OCI-LY3 (cell line): Measurements from ENCODE around the gene MKNK2.

Experiments used
- H2AFZ ChIP-seq: fragments of 200-600, 300-600 bp; shearing (Covaris generic); 2 replicates; pipeline ENCODE4 v1.6.0; 2014; ENCODE audit warnings: antibody characterized with exemption, low read depth, low read length
- H3K27ac ChIP-seq: fragments of 200-600, 300-600 bp; sonication (generic); 2 replicates; pipeline ENCODE4 v1.5.1; 2014; ENCODE audit warnings: mild to moderate bottlenecking, low read length, moderate library complexity, mixed read lengths
- H3K27me3 ChIP-seq: fragments of 200-600, 300-600 bp; sonication (generic); 2 replicates; pipeline ENCODE4 v1.6.1; 2014; ENCODE audit warnings: low read depth, low read length, mixed read lengths
- H3K36me3 ChIP-seq: fragments of 200-600, 300-600 bp; sonication (generic); replicated peaks from 2 replicates; pipeline ENCODE3; 2014; ENCODE audit warnings: low read depth, low read length, mixed read lengths
- H3K4me1 ChIP-seq: fragments of 300-600, 200-600 bp; sonication (generic); 2 replicates; pipeline ENCODE4 v1.6.1; 2014; ENCODE audit warnings: low read length, mixed read lengths
- H3K4me2 ChIP-seq: fragments of 200-600, 300-600 bp; sonication (generic); 2 replicates; pipeline ENCODE4 v1.6.1; 2014; ENCODE audit warnings: low read length, mixed read lengths
- H3K4me3 ChIP-seq: fragments of 300-600, 200-600 bp; sonication (generic); 2 replicates; pipeline ENCODE4 v1.5.1; 2014; ENCODE audit warnings: antibody characterized with exemption, mild to moderate bottlenecking, low read length, moderate library complexity
- H3K79me2 ChIP-seq: fragments of 300-600, 200-600 bp; shearing (Covaris generic); 2 replicates; pipeline ENCODE4 v1.6.1; 2014; ENCODE audit warnings: mild to moderate bottlenecking, low read length, mixed read lengths
- H3K9ac ChIP-seq: fragments of 300-600, 200-600 bp; shearing (Covaris generic); 2 replicates; pipeline ENCODE4 v1.6.0; 2014; ENCODE audit warnings: mild to moderate bottlenecking, low read length, moderate library complexity
- H3K9me3 ChIP-seq: fragments of 200-600, 300-600 bp; shearing (Covaris generic); 2 replicates; pipeline ENCODE4 v1.6.1; 2014; ENCODE audit warnings: low read length, mixed read lengths; ENCODE audit not compliant: insufficient read depth
- H4K20me1 ChIP-seq: fragments of 200-600, 300-600 bp; sonication (generic); 2 replicates; pipeline ENCODE4 v1.6.1; 2016; ENCODE audit warnings: low read length, mixed read lengths; ENCODE audit not compliant: insufficient read depth
- CTCF ChIP-seq: fragments of 200-600, 300-600 bp; sonication (generic); IDR thresholded peaks from 2 replicates; pipeline ENCODE4 v1.5.1; 2014; ENCODE audit warnings: antibody characterized with exemption, low read length, low read depth
- EZH2phosphoT487 ChIP-seq: fragments of 200-600 bp; shearing (Covaris generic); IDR thresholded peaks from 2 replicates; pipeline ENCODE4 v1.6.1; 2018; ENCODE audit warnings: antibody characterized with exemption, mixed run types, low read depth

The MKNK2 gene

GRCh38 chr19:2070436-2070827, 19.4 kb upstream of the MKNK2 start:
- Histone ChIP-seq H3K27me3 (no peaks in the 10 kb centered on the region), H3K4me3 (no peak overlapping the region), H3K4me1 (peaks cover 23% of the 10 kb centered on the region), H4K20me1 (peaks cover 2% of the 10 kb centered on the region), H2AFZ (no peak overlapping the region), H3K9ac (no peak overlapping the region), H3K4me2 (no peak overlapping the region), H3K36me3 (peaks cover 46% of the 10 kb centered on the region), H3K9me3 (no peaks in the 10 kb centered on the region), H3K27ac (no peak overlapping the region), H3K79me2 (peaks cover 9% of the 10 kb centered on the region; the same call in 1 of the 2 replicates)
- TF ChIP-seq CTCF (no peak), EZH2phosphoT487 (no peak)

GRCh38 chr19:2064788-2065524, 13.9 kb upstream of the MKNK2 start:
- H3K27me3 ChIP-seq = no peaks in the 10 kb centered on the region
- H3K79me2 ChIP-seq = peaks cover 17% of the 10 kb centered on the region; the same call in 1 of the 2 replicates
- no peak overlapping the region for H2AFZ ChIP-seq
- peaks cover 23% of the 10 kb centered on the region for H3K4me1 ChIP-seq
- H3K27ac ChIP-seq = no peak overlapping the region
- no peaks in the 10 kb centered on the region for H3K9me3 ChIP-seq
- TF ChIP-seq EZH2phosphoT487 = no peak
- TF ChIP-seq CTCF = no peak
- H3K4me3 ChIP-seq = no peak overlapping the region
- H3K4me2 ChIP-seq = no peak overlapping the region
- H4K20me1 ChIP-seq = no peaks in the 10 kb centered on the region
- peaks cover 7% of the 10 kb centered on the region for H3K36me3 ChIP-seq
- no peak overlapping the region for H3K9ac ChIP-seq

DNA sequence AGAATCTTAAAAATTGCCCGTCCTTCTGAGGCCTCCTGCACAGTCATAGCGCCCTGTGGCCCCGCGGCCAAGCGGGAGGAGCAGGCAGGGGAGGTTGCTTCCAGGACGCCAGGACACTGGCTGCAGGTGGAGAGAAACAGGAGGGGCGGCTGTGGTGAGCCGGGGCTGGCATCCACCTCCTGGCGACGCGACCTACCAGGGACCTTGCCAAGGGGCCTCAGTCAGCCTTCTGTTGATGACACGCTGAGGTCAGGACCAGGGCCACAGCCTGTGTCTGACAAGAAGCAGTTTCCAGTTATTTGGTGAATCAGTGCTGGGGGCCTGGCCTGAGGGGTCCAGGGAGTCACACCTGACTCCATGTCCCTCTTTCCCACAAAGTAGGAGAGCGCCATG, 13.3 kb upstream of the MKNK2 start:
- Histone ChIP-seq H3K27ac (no peak overlapping the region), H3K9ac (no peak overlapping the region), H3K27me3 (no peaks in the 10 kb centered on the region), H2AFZ (no peak overlapping the region), H3K4me2 (no peak overlapping the region), H3K36me3 (peaks cover 6% of the 10 kb centered on the region), H3K4me3 (no peak overlapping the region), H4K20me1 (no peaks in the 10 kb centered on the region), H3K79me2 (peaks cover 22% of the 10 kb centered on the region; the same call in 1 of the 2 replicates), H3K4me1 (peaks cover 29% of the 10 kb centered on the region), H3K9me3 (no peaks in the 10 kb centered on the region)
- TF ChIP-seq EZH2phosphoT487 = no peak
- no peak for TF ChIP-seq CTCF

- peaks cover under 1% of the 10 kb centered on the region for H3K36me3 ChIP-seq
- no peaks in the 10 kb centered on the region for H3K27me3 ChIP-seq
- peaks cover 24% of the 10 kb centered on the region; the same call in 1 of the 2 replicates for H3K79me2 ChIP-seq
- H3K27ac ChIP-seq = no peak overlapping the region
- H3K9me3 ChIP-seq = no peaks in the 10 kb centered on the region
- H3K4me1 ChIP-seq = peaks cover 35% of the 10 kb centered on the region
- H3K4me3 ChIP-seq = no peak overlapping the region
- H4K20me1 ChIP-seq = no peaks in the 10 kb centered on the region
- H2AFZ ChIP-seq = no peak overlapping the region
- TF ChIP-seq EZH2phosphoT487 = no peak
- no peak for TF ChIP-seq CTCF
- no peak overlapping the region for H3K9ac ChIP-seq
- no peak overlapping the region for H3K4me2 ChIP-seq
Measured at GRCh38 chr19:2063824-2064223, 12.8 kb upstream of the MKNK2 start.
